HepG2 (cell line): ENCODE data around the gene MYO3B. TPM values are rescaled to one million over a fixed set of nuclear protein-coding genes. Genes with fewer than 3 reads are reported as not detected.

Experiments
- polyA plus RNA-seq, 8 experiments: library from polyadenylated mRNA; depleted of rRNA in 3 of 8; stranded (reverse) in 7 of 8; unstranded in 1 of 8; fragments of >200 nt; fragmentation: Illumina TruSeq in 4 of 8; extraction: Trizol in 4 of 8; gene quantifications; 2 replicates each; pipeline versions ENCODE4 v1.2.1 to v1.2.3, GENCODE V29; 2011 to 2016; ENCODE audit warnings: low read depth in 4 of 8, missing spikeins in 1 of 8, mixed read lengths in 1 of 8; ENCODE audit not compliant: insufficient read depth in 1 of 8
- small RNA-seq, 3 experiments: library from RNA; depleted of rRNA; stranded (forward); fragments of <200 nt; gene quantifications; one replicate each; pipeline ENCODE3, GENCODE V24; 2012; ENCODE audit warnings: low read depth in 2 of 3, low replicate concordance in 1 of 3; ENCODE audit not compliant: insufficient read length in 3 of 3, insufficient read depth in 2 of 3
- total RNA-seq, 5 experiments: library from RNA; depleted of rRNA; stranded (reverse); fragments of >200 nt; fragmentation: Illumina TruSeq; extraction: Trizol; gene quantifications; 2 replicates each; pipeline ENCODE4 v1.2.3, GENCODE V29; 2016; ENCODE audit warnings: low read depth in 1 of 5

Gene MYO3B
- total and polyA plus RNA-seq, 2 of the 13 experiments (the other 11 are each of a cell fraction or from before 2014, with no cell fraction given): 0.01 TPM; not detected in 1

Small RNA genes lying within 50 kb of the gene (small RNA-seq; reads per million reads assigned to genes)
- gene RF02271: 0 reads per million in 3 experiments
